Uterus (tissue), 4 donors: ENCODE measurements around the gene GNS. TPM values are rescaled to one million over a fixed set of nuclear protein-coding genes. Genes with fewer than 3 reads are reported as not detected.
A peak's percentile ranks its signal among the peaks of the same experiment; 100 is the strongest.

Source experiments
- DNase-seq, 2 donors: peaks; one replicate each; pipeline ENCODE4 v3.0.0-alpha.2; 2019 to 2020
- H3K27ac ChIP-seq, 2 donors: fragments of 200-600 bp; sonication (generic); 1 replicate in 1 of 2; 2 replicates in 1 of 2; pipeline ENCODE4 v1.5.1; 2016 to 2018
- H3K27me3 ChIP-seq, 2 donors: fragments of 200-600 bp; sonication (generic); one replicate each; pipeline ENCODE4 v1.5.1; 2018 to 2019; ENCODE audit warnings: control low read depth in 1 of 2
- H3K36me3 ChIP-seq, 2 donors: fragments of 200-600 bp; sonication (generic); one replicate each; pipeline ENCODE4 v1.5.1; 2019; ENCODE audit warnings: control low read depth in 1 of 2
- H3K4me1 ChIP-seq, 2 donors: fragments of 200-600 bp; sonication (generic); one replicate each; pipeline ENCODE4 v1.5.1; 2018 to 2019; ENCODE audit warnings: control low read depth in 1 of 2
- H3K4me3 ChIP-seq, 2 donors: fragments of 200-600 bp; sonication (generic); 1 replicate in 1 of 2; 2 replicates in 1 of 2; pipeline ENCODE4 v1.5.1; 2018 to 2019; ENCODE audit warnings: mild to moderate bottlenecking in 1 of 2
- H3K9me3 ChIP-seq, 2 donors: fragments of 200-600 bp; sonication (generic); one replicate each; pipeline ENCODE4 v1.5.1; 2019; ENCODE audit warnings: control low read depth in 1 of 2
- CTCF ChIP-seq, 4 experiments: fragments of 200-600 bp in 2 of 4; fragments of 450-650 bp in 2 of 4; sonication (generic) in 2 of 4; IDR thresholded peaks; one replicate each; pipeline ENCODE4 v1.5.1; 2016 to 2019; ENCODE audit warnings: antibody characterized with exemption in 4 of 4, mild to moderate bottlenecking in 2 of 4, moderate library complexity in 1 of 4
- POLR2A ChIP-seq, 2 donors: fragments of 450-650 bp; IDR thresholded peaks; one replicate each; pipeline ENCODE4 v1.6.1; 2016; ENCODE audit warnings: antibody characterized with exemption in 2 of 2, mild to moderate bottlenecking in 1 of 2, moderate library complexity in 1 of 2
- intact Hi-C: fragments of 100-400 bp; cut with DNase I; formaldehyde crosslinking; loops from one replicate; pipeline ENCODE4 v1.15.1; 2023; ENCODE audit warnings: low total_unique reads
- total RNA-seq, 4 donors: library from RNA; depleted of rRNA in 3 of 4; stranded (reverse); fragments of >200 nt in 3 of 4; gene quantifications; one replicate each; pipeline versions ENCODE4 v1.1.0 to v1.2.4, GENCODE V29; 2014 to 2023
- donor health status: DM: yes; HTN: yes; CAD: no.

Gene GNS
- total RNA-seq, 4 donors from 2014 or later: 71.5 to 148 (median 116) TPM

- intact Hi-C loops: no loop called here
These were observed 25.3 kb downstream of the GNS start for GRCh38 chr12:64733857-64734256.

GRCh38 chr12:64731683-64732082, 27.5 kb downstream of the GNS start:
- Histone ChIP-seq H3K4me3 (no peak overlapping the region), H3K27ac (no peak overlapping the region), H3K36me3 (no peaks in the 10 kb centered on the region), H3K9me3 (no peaks in the 10 kb centered on the region), H3K4me1 (peaks cover 0 to 10% of the 10 kb centered on the region in 2 donors), H3K27me3 (no peaks in the 10 kb centered on the region)
- TF ChIP-seq CTCF (IDR thresholded peaks at IDR 0.05) (no peak), POLR2A (IDR thresholded peaks at IDR 0.05) (no peak)
- DNase-seq: no peak
- intact Hi-C loops: no loop called here

More at GRCh38 chr12:64733857-64734256, 25.3 kb downstream of the GNS start:
- Histone ChIP-seq H3K36me3 (no peaks in the 10 kb centered on the region), H3K27ac (no peak overlapping the region), H3K27me3 (no peaks in the 10 kb centered on the region), H3K9me3 (no peaks in the 10 kb centered on the region), H3K4me1 (peaks cover 0 to 10% of the 10 kb centered on the region in 2 donors), H3K4me3 (no peak overlapping the region)
- TF ChIP-seq POLR2A (IDR thresholded peaks at IDR 0.05) (no peak), CTCF (IDR thresholded peaks at IDR 0.05) (no peak)
- no peak for DNase-seq

GRCh38 chr12:64730588-64730969, 28.6 kb downstream of the GNS start:
- no peaks in the 10 kb centered on the region for H3K36me3 ChIP-seq

GRCh38 chr12:64729909-64730587, 29.2 kb downstream of the GNS start:
- Histone ChIP-seq H3K36me3 (no peaks in the 10 kb centered on the region), H3K4me1 (peaks cover 0 to 10% of the 10 kb centered on the region in 2 donors), H3K9me3 (no peaks in the 10 kb centered on the region), H3K27ac (peak overlapping the region; percentile 70 to 83), H3K4me3 (no peak overlapping the region), H3K27me3 (no peaks in the 10 kb centered on the region)
- TF ChIP-seq POLR2A (IDR thresholded peaks at IDR 0.05) (no peak), CTCF (IDR thresholded peaks at IDR 0.05) (no peak)
- intact Hi-C loops: no loop called here
- no peak for DNase-seq

More at GRCh38 chr12:64730588-64730969, 28.6 kb downstream of the GNS start:
- Histone ChIP-seq H3K9me3 (no peaks in the 10 kb centered on the region), H3K4me3 (no peak overlapping the region), H3K4me1 (peaks cover 0 to 10% of the 10 kb centered on the region in 2 donors), H3K27ac (peak overlapping the region; percentile 70 to 83), H3K27me3 (no peaks in the 10 kb centered on the region)
- no peak for TF ChIP-seq CTCF (IDR thresholded peaks at IDR 0.05)
- intact Hi-C loops: no loop called here
- DNase-seq: no peak

- Histone ChIP-seq H3K4me3 (no peak overlapping the region), H3K4me1 (peaks cover 0 to 3% of the 10 kb centered on the region in 2 donors), H3K27ac (no peak overlapping the region), H3K36me3 (no peaks in the 10 kb centered on the region), H3K9me3 (no peaks in the 10 kb centered on the region), H3K27me3 (no peaks in the 10 kb centered on the region)
- no peak for DNase-seq
- TF ChIP-seq POLR2A (IDR thresholded peaks at IDR 0.05) (no peak), CTCF (IDR thresholded peaks at IDR 0.05) (no peak)
- intact Hi-C loops: no loop called here
These were observed 34.9 kb downstream of the GNS start for GRCh38 chr12:64724201-64724745.
